HG02884 (cell line): Measurements from ENCODE around the gene PRR7.

Experiments used
- ATAC-seq: cut with Tn5 transposase; IDR thresholded peaks from one replicate; pipeline ENCODE4 v1.9.1; 2021; ENCODE audit warnings: mild to moderate bottlenecking, moderate library complexity; ENCODE audit not compliant: unreplicated experiment

PRR7 gene

DNA sequence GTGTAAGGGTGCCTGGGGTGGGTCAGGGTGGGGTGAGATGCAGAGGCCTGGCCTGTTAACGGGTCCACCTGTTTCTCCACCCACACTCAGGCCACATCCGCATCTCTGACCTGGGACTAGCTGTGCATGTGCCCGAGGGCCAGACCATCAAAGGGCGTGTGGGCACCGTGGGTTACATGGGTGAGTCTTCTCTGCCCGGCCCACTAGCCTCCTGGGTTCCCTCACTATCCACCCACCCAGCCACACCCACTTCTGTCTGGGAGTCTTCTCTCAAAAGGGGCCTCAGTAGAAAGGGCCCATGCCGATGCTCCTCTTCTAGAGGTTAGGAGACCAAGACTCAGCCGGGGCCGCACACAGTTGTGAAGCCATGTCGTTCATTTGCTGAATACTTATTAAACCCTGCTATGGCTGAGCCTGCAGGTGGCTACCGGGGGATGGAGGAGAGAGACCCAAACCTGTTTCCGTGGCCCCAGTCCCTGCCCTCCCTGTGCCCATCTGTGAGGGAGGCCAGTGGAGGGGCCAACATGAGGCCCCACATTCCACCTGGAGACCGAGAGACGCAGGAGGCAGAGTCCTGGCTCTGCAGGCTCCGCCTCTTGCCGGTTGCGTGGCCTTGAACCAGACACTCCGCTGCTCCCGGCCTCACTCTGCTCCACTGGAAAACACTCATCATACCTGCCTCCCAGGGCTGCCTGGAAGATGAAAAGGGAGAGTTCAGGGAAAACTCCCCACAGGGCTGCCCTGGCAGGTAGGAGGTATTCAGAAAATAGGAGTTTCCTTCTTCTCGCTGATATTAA, 11.5 kb upstream of the PRR7 start:
- no peak for ATAC-seq

- ATAC-seq, result no peak
Observed at GRCh38 chr5:177435847-177436536, 10.6 kb upstream of the PRR7 start.

GRCh38 chr5:177437623-177438022, 9.0 kb upstream of the PRR7 start:
- ATAC-seq, result no peak

DNA sequence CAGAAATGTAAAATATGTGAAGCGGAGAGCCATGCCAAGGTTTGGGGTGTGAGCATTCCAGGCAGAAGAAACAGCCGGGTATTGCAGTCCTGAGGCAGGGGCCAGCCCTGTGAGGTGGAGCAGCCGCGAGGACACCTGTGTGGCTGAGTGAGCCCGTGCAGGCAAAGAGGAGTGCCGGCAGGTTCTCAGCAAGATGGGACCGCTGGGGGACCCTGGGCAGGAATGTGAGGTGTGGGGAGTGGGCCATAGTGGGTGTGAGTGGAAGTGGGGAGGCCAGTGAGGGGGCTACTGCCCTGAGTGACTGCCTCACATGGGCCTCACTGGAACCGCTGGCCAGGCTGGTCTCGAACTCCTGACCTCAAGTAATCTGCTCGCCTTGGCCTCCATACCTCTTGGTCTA, 8.1 kb upstream of the PRR7 start:
- ATAC-seq, result no peak

GRCh38 chr5:177439518-177440053, 7.0 kb upstream of the PRR7 start:
- no peak for ATAC-seq

- no peak for ATAC-seq
Observed at GRCh38 chr5:177440211-177440989, 6.2 kb upstream of the PRR7 start.

- no peak for ATAC-seq
Observed at GRCh38 chr5:177440990-177441780, 5.4 kb upstream of the PRR7 start.

DNA sequence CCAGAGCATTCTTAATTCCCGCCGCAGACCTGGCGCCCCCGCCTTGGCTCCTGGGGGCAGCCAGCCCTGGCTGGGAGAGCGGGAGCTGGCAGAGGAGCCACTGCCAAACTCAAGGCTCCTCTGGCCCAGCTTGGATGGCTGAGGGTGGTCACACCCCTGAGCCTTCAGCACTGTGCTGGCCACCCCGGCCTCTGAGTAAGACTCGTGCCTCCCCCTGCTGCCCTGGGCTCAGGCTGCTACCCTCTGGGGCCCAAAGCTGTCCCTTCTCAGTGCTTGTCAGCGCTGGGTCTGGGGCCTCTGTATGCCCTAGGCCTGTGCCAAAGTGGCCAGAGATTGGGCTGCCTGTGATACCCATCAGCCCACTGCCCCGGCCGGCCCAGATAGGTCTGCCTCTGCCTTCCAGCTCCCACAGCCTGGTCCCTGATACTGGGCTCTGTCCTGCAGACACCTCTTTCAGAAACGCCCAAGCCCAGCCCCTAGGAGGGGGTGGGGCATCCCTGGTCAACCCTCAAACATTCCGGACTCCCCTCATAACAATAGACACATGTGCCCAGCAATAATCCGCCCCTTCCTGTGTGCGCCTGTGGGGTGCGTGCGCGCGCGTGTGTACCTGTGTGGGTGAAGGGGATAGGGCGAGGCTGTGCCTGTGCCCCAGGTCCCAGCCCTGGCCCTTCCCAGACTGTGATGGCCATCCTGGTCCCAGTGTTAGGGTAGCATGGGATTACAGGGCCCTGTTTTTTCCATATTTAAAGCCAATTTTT, 4.4 kb upstream of the PRR7 start:
- ATAC-seq, result no peak

DNA sequence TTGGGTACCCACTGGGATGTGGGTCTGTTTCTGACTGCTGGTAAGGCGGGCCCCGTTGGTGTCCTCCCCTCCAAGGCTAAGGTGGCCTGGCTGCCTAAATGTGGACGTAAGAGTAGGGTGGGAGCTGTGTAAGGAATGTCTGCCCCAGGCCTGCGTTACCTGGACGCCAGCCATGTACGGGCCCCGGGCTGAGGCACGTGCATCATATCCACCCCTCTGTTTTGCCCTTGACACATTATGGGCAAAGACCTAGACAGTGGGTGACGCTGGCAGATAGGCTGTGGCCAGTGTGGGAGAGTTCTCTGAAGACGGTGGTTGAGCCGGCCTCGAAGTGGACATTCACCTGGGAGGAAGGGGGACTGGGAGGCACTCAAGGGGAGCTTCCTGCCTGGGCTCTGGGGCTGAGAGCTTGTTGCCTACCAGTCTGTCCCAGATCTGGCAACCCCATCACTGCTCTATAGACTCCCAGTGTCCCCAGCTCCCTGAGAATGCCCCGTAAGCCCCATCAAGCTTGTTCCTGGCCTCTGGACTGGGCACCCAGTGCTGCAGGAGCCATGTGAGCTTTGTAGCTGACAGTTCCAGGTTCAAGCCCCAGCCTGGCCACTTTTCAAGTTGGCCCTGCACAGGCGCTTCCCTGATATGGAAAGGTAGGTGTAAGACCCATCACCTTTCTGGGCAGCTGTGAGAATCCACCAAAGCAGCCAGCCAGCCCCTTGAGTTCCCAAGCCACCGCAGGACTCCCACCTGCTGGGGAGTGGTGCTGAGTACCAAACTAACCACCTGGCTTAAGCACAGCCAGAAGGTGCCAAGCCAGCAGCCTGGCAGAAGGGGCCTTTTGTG, 3.2 kb upstream of the PRR7 start:
- ATAC-seq, result no peak

GRCh38 chr5:177444106-177445051, 2.2 kb upstream of the PRR7 start:
- ATAC-seq, result no peak

GRCh38 chr5:177445052-177445916, 1.3 kb upstream of the PRR7 start:
- ATAC-seq, result no peak

DNA sequence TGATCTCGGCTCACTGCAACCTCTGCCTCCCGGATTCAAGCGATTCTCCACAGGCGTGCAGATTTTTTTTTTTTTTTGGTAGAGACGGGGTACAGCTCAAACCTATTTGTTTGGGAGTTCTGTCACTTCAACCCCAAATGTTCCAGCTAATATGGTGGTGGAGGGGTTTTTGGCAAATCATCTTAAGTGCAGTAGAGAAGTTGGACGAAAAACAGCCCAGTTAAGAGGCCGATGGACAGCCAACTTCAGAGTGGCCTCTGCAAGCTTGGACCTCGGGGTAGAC, 756 bp upstream of the PRR7 start:
- ATAC-seq, result no peak

GRCh38 chr5:177447066-177447610, 524 bp downstream of the PRR7 start:
- ATAC-seq, result peak; percentile 36

GRCh38 chr5:177447611-177448243, 1.1 kb downstream of the PRR7 start:
- no peak for ATAC-seq

DNA sequence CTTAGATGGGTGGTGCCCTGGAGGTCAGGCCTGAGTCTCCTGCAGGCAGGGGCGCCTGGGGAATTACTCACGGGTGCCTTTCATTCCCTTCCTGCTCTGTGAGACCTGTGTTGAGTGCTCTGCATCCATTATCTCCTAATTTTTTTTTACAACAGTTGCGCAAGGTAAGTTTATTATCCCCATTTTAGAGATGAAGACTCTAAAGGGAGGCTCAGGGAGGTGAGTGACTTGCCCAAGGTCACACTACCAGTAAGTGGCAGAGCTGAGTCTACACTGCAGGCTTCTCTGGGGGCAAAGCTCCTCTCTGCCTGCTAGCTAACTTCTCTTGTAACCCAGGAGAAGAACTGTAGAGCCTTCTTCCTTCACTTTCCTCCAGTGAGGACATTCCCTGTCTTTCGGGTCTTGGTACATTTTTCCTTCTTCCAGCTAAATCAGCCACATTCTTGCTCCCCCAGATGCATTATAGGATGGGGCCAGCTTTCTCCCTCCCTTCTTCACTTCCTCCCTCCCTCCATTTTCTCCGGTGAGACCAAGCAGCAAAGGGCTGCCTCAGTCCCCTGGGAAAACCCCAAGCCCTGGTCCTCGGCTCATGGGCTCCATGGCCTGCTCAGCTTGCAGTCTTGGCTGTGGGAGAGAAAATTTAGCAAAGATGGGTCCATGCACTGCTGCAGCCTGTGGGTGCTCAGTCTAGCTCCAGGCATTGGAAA, 1.8 kb downstream of the PRR7 start:
- no peak for ATAC-seq
